Inflammatory macrophage treated with lipopolysaccharide for 1 hour (primary cell): ENCODE data around the gene MED9.

Source experiments
- DNase-seq, 2 donors: peaks; one replicate each; pipeline ENCODE4 v3.0.0-alpha.2; 2020 to 2022

MED9 gene

GRCh38 chr17:17538417-17539391, 61.9 kb downstream of the MED9 start:
- DNase-seq, result peak; percentile 5 to 20

DNA sequence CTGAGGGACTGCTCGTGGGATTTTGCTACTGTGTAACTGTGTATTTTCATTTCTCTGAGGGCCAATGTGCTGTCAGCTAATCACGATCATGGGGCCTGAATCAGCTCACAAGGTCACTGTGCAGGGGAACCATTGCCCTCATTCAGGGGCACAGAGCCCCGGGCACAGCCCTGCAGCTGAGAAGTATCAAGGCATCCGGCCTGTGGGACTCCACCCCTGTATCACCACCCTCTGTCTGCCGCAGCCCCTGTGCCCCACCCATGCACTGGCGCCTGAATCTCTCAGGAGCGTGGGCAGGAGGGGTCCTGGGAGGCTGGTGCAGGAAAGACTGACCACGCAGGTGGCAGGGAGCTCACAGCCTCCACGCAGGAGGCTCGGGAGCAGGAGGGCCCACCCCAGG, 62.8 kb downstream of the MED9 start:
- no peak for DNase-seq

GRCh38 chr17:17540278-17540906, 63.6 kb downstream of the MED9 start:
- no peak for DNase-seq

DNA sequence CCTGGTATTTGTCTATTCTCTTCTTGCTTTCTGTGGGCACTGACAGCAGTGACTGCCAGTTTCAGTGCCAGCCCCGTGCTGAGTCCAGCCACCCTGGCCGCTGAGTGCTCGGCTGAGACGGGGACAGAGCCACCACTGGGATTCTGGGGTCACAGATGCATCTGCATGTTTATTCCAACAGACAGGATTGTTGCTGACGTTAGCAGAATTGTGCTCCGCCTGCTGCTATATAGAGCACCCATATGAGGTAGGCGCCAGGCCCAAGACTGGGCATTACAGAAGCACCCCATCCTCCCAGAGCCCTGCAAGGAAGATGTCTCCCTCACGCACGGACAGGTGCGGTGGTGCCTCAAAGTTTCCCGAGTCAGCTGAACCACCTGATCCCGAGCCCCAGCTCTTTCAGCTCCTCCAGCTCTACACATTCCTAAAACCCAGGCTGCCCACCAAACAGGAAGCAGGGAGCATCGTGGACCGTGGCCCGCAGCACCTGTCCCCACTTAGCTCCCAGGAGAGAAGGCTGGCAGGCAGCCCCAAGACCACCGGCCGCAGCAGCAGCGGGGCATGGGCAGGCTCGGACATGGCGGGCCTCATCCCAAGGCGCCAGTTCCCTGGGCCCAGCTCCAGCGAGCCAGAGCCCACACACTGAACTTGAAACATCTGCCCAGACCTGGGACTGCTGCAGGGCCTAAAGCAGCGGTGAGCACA, 64.3 kb downstream of the MED9 start:
- no peak for DNase-seq

DNA sequence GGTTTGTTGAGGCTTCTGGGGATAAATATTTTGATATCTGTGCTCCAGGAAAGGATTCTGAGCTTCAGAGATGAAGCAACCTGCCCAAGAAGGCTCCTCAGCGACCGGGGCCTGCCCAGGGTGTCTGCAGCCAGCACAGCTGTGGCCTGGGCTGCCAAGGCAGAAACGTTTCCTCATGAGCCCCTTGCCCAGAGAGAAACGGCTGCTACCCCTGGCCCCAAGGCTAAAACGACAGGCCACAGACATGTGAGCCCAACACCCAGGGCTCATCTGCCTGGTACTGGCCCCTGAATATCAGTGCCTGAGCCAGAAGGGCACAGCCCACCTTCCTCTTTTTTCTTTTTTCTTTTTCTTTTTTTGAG, 64.8 kb downstream of the MED9 start:
- DNase-seq, result no peak
